Measurements from ENCODE around the gene SFRP5.

The SFRP5 gene

DNA sequence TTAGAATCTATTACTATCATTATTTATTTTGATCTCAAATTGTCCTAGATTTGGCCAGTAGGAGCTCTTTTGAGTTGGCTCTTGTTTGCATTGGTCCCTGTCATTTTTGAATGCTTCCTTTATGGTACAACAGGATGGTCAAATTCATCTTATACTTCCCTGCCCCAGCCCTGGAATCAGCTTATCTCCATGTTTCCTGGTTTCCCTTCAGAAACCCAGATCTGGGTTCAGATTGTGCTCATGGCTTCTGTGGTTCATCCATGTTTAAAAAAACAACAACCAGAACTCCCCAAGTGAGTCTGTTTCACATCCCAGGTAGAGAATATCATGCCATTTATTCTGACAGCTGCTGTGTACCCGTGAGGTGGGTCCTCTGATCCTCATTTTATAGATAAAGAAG, 24.2 kb downstream of the SFRP5 start:
- Histone ChIP-seq H3K4me3 (replicated peaks; ENCODE audit: low read depth, low read length) (no peak overlapping the region), H3K27me3 (replicated peaks; ENCODE audit: control insufficient read depth, insufficient read depth, low read length) (no peaks in the 10 kb centered on the region), H3K36me3 (ENCODE audit: control insufficient read depth, insufficient read depth, low read length) (peaks cover 40% of the 10 kb centered on the region)
- no peak for DNase-seq (ENCODE audit: extremely low read depth, insufficient read length)
- TF ChIP-seq, protein P1, sequence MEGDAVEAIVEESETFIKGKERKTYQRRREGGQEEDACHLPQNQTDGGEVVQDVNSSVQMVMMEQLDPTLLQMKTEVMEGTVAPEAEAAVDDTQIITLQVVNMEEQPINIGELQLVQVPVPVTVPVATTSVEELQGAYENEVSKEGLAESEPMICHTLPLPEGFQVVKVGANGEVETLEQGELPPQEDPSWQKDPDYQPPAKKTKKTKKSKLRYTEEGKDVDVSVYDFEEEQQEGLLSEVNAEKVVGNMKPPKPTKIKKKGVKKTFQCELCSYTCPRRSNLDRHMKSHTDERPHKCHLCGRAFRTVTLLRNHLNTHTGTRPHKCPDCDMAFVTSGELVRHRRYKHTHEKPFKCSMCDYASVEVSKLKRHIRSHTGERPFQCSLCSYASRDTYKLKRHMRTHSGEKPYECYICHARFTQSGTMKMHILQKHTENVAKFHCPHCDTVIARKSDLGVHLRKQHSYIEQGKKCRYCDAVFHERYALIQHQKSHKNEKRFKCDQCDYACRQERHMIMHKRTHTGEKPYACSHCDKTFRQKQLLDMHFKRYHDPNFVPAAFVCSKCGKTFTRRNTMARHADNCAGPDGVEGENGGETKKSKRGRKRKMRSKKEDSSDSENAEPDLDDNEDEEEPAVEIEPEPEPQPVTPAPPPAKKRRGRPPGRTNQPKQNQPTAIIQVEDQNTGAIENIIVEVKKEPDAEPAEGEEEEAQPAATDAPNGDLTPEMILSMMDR (IDR thresholded peaks at IDR 0.05; ENCODE audit: insufficient read depth, low read length, poor library complexity, severe bottlenecking) = no peak

DNA sequence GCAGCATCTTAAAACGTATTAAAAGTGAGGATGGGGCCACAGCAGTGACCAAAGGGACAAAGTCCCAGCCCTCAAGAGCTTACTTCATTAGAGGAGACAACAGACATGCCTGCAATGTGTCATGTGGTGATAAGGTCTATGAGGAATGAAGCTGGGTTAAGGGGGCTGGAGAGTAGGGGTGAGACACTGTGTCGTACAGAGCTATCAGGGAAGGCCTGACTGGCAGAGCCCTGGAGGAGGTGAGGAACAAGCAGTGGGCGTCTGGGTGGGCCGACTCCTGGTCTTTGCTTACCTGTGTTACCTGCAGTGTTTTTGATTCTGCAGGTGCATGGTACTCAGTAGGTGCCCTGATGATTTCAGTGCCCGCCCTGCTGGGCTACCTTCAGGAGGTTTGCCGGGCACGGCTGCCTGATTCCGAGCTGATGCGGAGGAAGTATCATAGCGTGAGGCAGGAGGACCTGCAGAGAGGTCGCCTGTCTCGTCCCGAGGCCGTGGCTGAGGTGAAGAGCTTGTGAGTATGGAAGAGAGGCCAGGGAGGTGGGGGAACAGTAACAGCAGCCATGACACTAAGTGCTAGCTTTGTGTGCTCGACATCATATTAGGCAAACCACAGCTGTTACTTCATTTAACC, 27.3 kb downstream of the SFRP5 start:
- Histone ChIP-seq H3K36me3 (ENCODE audit: control insufficient read depth, insufficient read depth, low read length) (peaks cover 32% of the 10 kb centered on the region), H3K4me3 (replicated peaks; ENCODE audit: low read depth, low read length) (no peak overlapping the region), H3K27me3 (replicated peaks; ENCODE audit: control insufficient read depth, insufficient read depth, low read length) (no peaks in the 10 kb centered on the region)
- TF ChIP-seq, protein P1 (IDR thresholded peaks at IDR 0.05; ENCODE audit: insufficient read depth, low read length, poor library complexity, severe bottlenecking) = no peak
- DNase-seq (ENCODE audit: extremely low read depth, insufficient read length) = no peak

DNA sequence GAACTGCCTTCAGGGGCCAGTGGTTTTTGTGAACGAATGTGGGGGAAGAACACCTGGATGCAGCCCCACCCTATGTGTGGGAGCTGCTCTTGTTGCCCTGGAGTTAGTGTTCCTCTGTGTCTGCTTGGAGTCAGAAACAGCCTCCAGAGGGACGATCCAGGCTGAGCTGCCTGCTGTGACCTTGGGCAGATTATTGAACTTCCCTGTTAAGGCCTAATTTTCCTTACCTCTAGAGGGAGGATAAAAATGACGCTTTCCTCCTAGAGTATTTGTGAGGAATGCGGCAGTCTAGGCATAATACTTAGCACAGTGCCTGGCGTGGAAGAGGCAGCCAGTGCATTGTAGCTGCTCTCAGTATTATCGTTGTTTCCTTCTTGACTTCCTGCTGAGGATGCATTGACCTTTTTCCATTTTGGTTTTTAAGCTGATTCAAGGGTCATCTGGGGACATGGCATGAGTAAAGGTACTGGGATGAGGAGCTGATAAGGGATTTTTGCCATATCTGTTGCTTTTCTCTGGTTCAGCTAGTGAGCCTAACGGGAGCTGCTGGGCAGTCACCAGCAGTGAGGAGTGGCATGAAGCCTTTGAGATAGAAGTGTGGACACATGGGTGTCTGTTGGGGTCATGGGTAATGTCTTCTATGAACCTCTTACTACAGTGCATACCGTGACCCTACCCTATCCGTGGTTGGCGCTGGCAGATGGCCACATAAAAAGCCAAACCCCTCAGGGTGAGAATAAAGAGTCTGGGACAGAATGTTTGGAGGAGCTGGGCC, 28.4 kb downstream of the SFRP5 start:
- peaks cover 27% of the 10 kb centered on the region for H3K36me3 ChIP-seq (ENCODE audit: control insufficient read depth, insufficient read depth, low read length)
- H3K27me3 ChIP-seq (replicated peaks; ENCODE audit: control insufficient read depth, insufficient read depth, low read length) = no peaks in the 10 kb centered on the region
- TF ChIP-seq, protein P1 (IDR thresholded peaks at IDR 0.05; ENCODE audit: insufficient read depth, low read length, poor library complexity, severe bottlenecking) = no peak
- H3K4me3 ChIP-seq (replicated peaks; ENCODE audit: low read depth, low read length) = no peak overlapping the region
- DNase-seq (ENCODE audit: extremely low read depth, insufficient read length) = no peak

DNA sequence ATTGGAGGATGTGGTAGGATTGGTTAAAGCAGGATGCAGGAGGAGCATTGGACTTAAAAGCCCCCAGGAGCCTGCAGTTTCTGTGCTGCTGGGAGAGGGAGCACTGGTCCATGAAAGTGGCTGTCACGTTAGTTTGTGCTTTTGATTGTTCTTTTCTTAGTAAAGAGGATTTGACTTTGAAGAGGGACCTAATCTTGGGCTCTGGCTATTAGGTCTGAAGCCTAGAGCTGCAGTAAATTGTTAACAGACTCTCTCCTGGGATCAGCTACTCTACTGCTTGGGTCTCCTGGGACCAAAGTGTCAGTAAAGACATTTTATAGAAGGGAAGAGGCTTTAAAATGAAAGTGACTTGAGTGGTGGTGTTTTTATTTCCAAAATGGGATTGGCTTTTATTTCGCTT, 31.2 kb downstream of the SFRP5 start:
- Histone ChIP-seq H3K4me3 (replicated peaks; ENCODE audit: low read depth, low read length) (no peak overlapping the region), H3K36me3 (ENCODE audit: control insufficient read depth, insufficient read depth, low read length) (peaks cover 17% of the 10 kb centered on the region), H3K27me3 (replicated peaks; ENCODE audit: control insufficient read depth, insufficient read depth, low read length) (no peaks in the 10 kb centered on the region)
- TF ChIP-seq, protein P1 (IDR thresholded peaks at IDR 0.05; ENCODE audit: insufficient read depth, low read length, poor library complexity, severe bottlenecking) = no peak
- DNase-seq (ENCODE audit: extremely low read depth, insufficient read length) = no peak

DNA sequence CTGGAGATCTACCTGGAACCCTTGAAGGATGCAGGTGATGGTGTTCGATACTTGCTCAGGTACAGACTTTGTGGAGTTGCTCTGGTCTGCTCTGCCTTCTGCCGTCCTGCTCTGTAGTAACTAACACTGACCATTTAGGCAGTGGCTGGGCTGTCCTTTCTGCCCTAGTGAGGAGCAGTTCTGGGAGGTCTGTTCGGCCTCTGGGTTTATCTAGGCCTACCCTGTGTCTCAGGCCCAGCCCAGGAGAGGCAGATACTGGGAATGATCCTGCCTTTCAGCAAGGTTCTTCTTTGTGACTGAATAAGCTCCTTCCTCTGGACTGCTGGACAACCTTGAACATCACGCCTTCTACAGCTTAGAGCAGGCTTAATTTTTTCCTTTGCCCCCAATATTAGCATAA, 33.2 kb downstream of the SFRP5 start:
- H3K27me3 ChIP-seq (replicated peaks; ENCODE audit: control insufficient read depth, insufficient read depth, low read length) = no peaks in the 10 kb centered on the region
- TF ChIP-seq, protein P1 (IDR thresholded peaks at IDR 0.05; ENCODE audit: insufficient read depth, low read length, poor library complexity, severe bottlenecking) = no peak
- peaks cover 12% of the 10 kb centered on the region for H3K36me3 ChIP-seq (ENCODE audit: control insufficient read depth, insufficient read depth, low read length)
- no peak for DNase-seq (ENCODE audit: extremely low read depth, insufficient read length)
- H3K4me3 ChIP-seq (replicated peaks; ENCODE audit: low read depth, low read length) = no peak overlapping the region; the same call in 1 of the 2 replicates
